ENCODE results near the gene NECAB3.

Gene NECAB3

DNA sequence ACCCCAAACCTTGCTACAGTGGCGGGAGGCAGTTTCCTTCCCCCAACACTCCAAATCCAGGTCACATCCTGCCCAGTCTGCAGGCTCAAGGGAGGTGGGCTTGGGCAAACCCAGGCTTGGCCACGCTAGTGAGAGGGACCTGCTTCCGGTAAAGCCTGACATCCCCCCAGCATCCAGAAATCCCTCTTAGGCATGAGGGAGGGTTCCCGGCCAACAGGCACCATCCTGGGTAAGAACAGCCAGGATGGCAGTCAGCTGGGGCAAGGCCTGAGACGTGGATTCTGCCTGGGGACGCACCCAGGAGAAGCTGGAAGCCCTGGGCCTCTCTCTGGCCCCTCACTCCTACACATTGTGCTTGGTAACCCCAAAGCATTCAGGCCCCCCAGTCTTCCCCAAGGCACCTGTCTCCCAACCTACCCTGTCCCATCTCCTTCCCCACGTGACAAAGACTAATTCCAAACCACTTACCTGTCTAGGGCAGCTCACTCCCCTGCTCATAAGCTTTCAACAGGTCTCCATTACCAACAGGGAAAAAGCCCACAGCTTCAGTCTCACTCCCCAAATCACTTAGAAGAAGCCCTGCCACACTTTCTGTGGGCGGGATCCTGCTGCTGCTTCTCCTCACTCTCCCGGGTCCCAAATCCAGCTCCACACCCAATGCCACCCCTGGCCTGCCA, 10.0 kb downstream of the NECAB3 start:
- no peak for DNase-seq (ENCODE audit: low read depth, low spot score)

- DNase-seq (ENCODE audit: low read depth, low spot score), result no peak
These were observed 10.8 kb downstream of the NECAB3 start for GRCh38 chr20:33663161-33664084.

- no peak for DNase-seq (ENCODE audit: low read depth, low spot score)
These were observed 12.1 kb downstream of the NECAB3 start, which contains the start of gene C20orf144 for GRCh38 chr20:33662172-33662571. C20orf144 (plus strand) TSS chr20:33662327; CDS start chr20:33662346, 19 bp downstream.

GRCh38 chr20:33660685-33661058, 13.6 kb downstream of the NECAB3 start:
- DNase-seq (ENCODE audit: low read depth, low spot score), result no peak

DNA sequence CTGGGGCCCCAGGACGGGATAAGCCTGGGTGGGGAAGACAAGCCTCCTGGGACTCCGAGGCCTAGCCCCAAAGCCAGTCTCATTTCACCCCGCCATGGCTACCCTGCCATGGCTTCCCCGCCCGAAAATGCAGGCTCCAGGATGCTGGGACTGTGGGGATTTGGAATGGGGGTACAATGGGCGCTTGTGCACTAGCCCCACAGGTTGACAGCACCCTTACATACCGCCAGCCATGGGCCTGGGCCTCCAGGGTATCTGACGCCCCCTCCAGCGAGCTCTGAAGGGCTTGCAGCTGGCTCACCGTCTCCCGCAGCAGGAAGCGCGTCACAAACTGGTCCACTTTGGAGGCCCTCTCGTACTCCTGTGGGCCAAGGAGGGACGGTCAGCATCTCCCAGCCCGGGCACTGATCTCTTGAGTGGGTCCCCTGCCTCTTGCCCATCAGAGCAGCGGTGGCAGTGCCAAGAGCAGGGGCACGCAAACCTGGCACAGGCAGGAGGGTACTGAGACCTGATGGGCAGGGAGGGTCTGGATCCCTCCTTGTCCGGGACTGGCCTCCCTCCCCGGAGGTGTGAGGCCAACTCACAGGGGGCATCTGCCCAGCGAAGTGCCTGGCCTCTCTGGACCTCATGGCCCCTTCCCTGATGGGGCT, 14.1 kb downstream of the NECAB3 start:
- DNase-seq (ENCODE audit: low read depth, low spot score), result no peak

DNA sequence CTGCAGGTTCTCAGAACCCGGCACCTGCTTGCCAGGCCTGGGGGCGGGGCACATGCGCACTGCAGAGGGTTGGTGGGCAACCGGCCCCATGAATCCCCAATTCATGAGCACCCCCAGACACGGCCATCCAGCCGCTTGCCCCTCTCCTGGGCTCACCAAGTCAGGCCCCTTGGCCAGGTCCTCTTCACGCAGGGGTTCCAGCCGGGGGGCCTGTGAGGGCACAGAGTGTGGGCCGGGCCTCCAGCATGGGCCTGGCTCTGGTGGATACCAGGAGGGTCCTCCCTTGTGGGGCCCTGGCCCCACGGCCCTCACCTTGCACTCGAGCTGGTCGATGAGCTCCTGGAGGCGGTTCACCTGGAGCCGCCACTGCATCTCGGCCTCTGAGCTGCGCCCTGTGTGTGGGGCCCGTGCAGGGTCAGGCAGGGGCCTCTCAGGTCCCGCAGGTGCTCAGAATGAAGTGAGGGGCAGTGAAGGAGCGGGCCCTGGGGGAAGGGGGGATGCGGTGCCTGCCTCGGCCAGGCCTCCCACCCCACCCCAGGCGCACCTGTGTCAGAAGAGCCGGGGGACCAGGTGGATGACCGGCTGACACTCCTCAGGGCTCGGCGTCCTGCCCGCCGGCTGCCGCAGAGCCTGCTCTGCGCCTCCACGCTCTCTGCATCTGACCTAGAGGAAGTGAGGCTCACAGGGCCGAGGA, 14.7 kb downstream of the NECAB3 start:
- no peak for DNase-seq (ENCODE audit: low read depth, low spot score)

- DNase-seq (ENCODE audit: low read depth, low spot score), result no peak
These were observed 15.3 kb downstream of the NECAB3 start for GRCh38 chr20:33658929-33659328.

DNA sequence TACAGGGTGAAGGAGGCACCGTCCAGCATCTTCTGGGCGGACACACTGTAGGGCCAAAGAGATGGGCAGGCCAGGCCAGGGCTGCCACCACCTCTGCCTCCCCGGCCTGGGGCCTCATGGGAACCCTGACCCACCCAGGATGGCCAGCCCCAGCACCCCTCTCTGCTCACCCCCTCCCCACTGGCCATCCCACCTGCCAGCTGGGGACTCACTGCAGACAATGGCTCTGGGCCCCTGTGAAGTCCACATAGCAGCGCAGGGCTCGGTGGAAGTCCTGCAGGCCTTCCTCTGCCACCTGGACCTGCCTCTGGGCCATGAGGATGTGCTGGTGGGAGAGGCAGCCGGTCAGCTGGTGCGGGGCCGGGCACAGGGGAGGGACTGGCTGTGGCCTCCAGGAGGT, 15.7 kb downstream of the NECAB3 start:
- no peak for DNase-seq (ENCODE audit: low read depth, low spot score)

GRCh38 chr20:33657704-33658095, 16.5 kb downstream of the NECAB3 start:
- DNase-seq (ENCODE audit: low read depth, low spot score), result no peak

- DNase-seq (ENCODE audit: low read depth, low spot score), result no peak
These were observed 17.2 kb downstream of the NECAB3 start for GRCh38 chr20:33656783-33657703.

DNA sequence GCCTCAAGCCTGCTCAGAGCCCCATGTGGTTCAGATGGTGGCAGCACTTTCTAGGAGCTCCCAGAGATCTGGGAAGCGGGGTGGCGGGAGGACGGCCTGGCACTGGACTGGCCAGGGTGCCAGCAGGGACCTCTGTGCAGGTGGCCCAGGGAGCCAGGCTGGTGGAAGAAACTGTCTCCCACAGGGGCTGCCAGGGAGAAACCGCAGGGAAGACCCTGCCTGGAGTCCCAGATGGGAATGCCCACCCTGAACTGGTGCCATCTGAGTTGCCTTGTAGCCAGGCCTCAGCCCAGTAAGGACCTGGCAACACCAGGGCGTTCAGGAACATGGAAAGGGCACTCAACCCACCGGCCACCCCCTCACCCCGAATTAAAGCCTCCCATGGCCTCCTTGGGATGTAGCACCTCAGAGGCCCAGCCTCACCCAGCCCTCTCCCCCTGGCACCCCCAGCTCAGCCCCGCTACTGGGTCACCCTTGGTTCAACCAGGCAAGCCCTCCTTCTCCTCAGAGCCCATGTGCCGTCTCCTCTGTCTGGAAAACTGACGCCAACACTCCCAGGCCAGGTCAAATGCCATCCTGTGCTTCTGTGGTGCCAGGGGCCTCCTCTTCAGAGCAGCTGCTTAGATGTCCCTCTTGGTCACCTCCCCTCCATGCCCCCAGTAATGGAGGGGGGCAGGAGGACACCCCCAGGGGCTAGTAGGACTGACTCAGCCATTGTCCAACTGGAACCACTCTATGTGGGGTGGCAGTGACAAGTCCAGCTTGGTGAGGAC, 18.0 kb downstream of the NECAB3 start:
- DNase-seq (ENCODE audit: low read depth, low spot score), result no peak

- DNase-seq (ENCODE audit: low read depth, low spot score), result no peak
These were observed 19.1 kb downstream of the NECAB3 start for GRCh38 chr20:33655164-33655563.

DNA sequence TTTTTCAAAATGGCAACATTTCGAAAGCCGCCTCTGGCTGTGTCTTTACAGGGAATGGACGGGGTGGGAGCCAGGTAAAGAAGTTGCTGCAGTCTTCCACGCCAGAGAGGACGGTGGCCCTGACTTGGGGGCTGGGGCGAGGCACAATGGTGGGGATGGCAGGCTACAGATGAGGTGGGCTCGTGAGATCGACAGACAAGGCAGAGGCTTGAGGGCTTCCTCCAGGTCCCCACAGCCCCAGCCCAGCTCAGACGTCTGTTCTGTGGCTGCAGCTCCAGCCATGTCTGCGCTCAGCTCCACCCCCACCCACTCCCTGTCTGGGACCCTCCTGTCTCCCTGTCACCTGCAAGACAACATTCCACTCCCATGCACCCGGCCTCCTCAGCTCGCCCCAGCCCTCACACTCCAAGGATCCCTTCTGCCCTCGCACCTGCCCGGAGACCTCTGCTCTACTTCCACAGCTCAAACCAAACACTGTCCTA, 19.5 kb downstream of the NECAB3 start:
- no peak for DNase-seq (ENCODE audit: low read depth, low spot score)

GRCh38 chr20:33653900-33654596, 20.2 kb downstream of the NECAB3 start:
- DNase-seq (ENCODE audit: low read depth, low spot score), result no peak

DNA sequence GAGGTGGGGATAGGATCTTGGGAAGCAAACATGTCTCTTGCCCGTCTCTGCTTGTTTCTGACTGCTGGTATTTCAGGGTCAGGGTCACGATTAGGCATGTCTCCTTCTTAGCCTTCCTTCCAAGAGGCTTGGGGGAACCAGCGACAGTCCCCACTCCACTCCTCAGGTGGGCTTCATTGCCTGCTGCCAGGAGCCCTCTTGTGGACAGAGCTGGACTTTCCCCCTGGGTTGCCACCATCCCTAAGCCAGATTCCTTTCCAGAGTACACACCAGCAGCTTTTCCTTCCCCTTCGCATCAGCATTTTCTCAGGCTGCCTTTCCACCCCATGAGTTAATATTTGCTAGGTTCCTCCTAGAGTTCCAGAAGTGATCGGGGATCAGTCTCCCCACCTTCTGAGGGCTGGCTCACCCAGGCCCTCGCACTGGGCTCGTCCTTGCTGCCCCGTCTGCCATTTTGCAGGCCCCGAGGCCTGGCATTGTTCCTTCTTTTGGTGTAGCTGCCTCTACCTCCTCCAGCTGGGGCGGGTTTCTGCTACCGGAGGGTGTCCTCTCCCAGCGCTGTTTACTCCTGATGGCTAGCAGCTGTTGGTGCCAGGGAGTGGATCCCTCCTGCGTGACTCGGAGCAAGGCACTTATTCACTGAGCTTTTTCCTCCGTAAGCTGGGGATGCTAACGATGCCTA, 20.9 kb downstream of the NECAB3 start:
- no peak for DNase-seq (ENCODE audit: low read depth, low spot score)

GRCh38 chr20:33651562-33652048, 22.6 kb downstream of the NECAB3 start:
- DNase-seq (ENCODE audit: low read depth, low spot score), result no peak

DNA sequence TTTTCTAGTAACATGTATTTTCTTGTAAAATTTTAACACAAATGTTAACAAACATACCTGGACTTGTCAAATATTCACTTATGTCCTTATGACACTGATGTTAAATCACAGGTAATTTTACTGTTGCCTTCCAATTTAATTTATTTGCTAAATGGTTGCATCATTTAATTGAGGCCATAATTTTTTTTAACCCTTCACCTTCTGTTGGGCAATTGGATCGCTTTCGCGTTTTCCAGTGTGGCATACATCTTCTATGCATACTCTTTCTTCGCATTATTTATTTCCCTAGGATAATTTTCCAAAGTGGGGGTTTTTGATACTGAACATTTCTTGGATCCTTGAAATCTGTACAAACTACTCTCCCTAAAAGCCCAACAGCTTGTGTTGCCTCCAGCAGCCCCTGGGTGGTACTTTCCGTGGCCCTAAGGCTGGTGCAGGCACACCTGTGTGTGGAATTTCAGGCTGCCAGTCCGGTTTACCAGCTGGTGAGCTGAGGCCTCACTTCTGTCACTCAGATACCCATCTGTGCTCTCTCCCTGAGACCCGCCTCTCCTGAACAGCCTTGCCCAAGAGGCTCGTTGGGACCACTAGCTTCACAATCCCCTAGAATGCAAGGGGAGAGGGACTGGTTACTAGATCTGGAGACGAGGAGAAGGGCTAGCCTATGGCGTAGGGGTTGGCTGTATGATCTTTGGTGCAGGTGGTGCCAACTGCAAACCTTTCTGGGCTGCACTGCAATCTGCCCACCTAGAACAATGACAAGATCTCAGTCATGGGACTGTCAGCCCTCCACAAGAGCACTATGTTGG, 23.3 kb downstream of the NECAB3 start:
- no peak for DNase-seq (ENCODE audit: low read depth, low spot score)

All from smooth muscle cell of the brain vasculature (primary cell).